Stimulated activated CD4-positive, alpha-beta T cell treated with anti-CD3 and anti-CD28 coated beads, Interleukin-4, amount 100 ng/mL, for 4 hours (primary cell): Measurements from ENCODE around the gene ZNF385D.

Experiments
- DNase-seq, 2 experiments: peaks; one replicate each; pipeline ENCODE4 v3.0.0-alpha.2; 2020

The ZNF385D gene, protein sequence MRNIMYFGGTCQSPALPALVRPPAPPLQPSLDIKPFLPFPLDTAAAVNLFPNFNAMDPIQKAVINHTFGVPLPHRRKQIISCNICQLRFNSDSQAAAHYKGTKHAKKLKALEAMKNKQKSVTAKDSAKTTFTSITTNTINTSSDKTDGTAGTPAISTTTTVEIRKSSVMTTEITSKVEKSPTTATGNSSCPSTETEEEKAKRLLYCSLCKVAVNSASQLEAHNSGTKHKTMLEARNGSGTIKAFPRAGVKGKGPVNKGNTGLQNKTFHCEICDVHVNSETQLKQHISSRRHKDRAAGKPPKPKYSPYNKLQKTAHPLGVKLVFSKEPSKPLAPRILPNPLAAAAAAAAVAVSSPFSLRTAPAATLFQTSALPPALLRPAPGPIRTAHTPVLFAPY

DNA sequence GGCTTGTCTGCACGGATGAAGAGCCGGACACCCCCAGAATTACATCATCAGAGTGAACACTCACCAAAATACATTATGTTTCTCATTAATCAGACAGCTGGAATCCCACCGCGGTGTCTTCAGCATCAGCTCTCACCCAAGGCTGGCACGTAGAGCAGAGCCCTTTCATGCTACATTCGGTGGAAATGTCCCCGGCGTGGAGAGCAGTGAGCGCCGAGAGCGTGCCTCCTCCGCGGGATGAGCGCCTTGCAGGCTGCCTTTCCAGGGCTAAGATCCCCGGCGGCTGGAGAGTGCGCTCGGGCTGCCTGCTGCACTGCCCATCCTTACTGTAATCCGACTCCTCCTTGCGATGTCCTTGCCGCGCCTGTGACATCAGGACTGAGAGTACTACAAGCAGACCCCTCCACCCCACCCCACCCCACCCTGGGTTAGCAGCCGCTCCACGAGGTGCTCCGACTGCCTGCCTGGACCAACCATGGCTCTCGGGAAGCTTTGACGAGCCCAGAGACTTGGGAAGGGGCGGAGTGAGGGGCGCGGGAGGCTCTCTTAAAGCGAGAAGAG, at the start of gene ZNF385D:
ZNF385D (minus strand) TSS at position 380 of the 561 bp plus-strand sequence; CDS start at position 86, 294 bp downstream.
- no peak for DNase-seq

DNA sequence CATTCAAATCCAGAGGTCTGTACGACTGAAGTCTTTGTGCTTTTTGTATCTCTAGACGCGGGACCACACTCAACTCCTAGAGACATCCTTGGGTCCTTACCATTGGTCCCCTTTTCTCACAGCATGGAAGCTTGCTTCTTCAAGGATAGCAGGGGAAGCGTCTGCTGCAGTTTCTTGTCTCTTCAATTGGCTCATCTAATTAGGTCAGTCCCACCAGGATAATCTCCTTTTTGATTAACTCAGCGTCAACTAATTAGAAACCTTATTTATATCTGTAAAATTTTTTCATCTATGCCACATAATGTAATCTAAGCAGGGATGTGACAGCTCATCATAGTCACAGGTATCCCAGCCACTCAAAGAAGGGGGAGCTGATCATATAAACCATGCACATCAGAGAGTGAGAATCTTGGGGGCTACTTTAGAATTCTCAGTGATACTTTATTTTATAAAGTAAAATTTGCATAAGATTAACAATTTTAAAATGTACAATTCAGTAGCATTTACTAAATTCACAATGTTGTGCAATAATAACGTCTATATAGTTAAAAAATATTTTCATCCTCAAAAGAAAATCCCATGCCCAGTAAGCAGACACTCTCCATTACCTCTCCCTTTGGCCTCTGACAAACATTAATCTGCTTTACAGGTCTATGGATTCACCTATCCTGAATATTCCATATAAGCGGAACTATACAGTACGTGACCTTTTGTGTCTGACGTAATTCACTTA, 47.5 kb upstream of the ZNF385D start:
- no peak for DNase-seq

DNA sequence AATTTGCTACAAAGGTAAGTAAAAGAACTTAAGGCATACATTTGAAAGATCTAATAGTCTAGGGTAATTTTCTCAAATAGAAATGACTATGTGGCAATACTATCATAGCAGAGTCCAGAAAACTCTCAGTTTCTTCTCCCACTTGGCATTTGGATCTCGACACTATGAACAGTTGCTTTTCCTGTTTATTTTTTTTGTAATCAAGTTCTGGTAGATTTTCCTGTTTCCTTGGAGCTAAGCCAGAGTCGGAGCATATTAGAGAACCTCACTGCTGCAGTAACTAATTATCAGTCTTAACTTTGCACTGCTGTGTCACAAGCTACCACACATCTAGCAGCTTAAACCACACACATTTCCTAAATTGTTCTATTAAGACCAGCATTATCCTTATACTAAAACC, 44.9 kb upstream of the ZNF385D start:
- DNase-seq = no peak

DNA sequence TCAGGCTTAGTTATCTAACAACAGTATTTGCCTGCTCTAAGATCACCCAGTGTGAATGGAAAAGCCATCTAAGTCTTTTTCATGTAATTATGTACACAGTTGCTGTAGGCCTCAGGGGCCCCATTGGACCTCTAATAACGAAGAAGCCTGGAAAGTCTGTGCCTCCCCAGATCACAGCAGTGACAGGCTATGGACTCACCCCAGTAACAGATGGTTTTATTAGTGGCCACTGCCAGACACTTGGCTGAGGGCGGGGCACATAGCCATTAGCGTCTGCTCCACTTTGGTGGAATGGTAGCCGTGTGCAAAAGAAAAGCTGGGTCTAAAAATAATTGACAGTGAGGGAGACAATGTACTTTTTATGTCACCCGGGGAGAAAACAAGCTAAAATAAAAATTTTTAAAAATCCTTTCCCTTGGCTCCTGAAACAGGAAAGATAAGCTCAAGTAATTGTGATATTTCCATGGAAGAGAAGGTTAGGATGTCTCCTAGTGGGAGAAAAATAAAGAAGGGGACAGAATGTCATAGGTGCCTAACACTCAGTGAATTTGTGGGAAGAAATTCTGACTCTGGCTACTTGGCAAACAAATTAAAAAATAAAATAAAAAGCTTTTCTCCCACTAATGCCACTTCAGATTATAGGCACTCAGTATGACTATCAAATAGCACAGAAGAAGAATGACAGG, 44.3 kb upstream of the ZNF385D start:
- DNase-seq = no peak

DNA sequence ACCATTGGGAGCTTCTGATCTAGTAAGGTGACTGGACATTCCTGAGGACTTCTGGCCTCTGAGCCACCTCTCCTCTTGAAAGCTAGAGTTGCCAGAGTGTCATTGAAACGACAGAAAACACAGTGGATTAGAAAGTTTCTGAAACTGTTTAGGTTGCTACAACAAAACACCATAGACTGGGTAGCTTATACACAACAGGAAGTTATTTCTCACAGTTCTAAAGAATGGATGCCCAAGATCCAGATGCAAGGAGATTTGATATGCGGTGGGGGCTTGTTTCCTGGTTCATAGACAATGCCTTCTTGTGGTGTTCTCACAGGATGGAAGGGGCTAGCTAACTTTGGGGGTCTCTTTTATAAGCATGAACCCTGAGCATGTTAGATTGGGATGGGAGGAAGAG, 43.3 kb upstream of the ZNF385D start:
- DNase-seq = no peak

DNA sequence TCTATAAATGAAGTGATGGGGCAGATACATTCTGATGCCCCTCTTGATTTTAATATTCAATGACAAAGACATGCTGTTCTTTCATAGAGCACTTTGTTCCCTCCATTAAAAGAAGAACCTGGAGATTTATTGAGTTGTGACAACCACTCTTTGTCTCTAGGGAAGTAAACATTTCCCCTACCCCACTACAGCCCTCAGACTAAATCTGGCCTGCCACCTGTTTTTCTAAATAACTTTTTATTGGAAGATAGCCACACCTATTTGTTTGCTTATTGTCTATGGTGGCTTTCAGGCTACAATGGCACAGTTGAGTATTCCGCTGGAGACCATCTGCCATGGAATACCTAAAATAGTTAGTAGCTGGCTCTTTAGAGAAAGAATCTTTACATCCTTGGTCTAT, 41.2 kb upstream of the ZNF385D start:
- no peak for DNase-seq

DNA sequence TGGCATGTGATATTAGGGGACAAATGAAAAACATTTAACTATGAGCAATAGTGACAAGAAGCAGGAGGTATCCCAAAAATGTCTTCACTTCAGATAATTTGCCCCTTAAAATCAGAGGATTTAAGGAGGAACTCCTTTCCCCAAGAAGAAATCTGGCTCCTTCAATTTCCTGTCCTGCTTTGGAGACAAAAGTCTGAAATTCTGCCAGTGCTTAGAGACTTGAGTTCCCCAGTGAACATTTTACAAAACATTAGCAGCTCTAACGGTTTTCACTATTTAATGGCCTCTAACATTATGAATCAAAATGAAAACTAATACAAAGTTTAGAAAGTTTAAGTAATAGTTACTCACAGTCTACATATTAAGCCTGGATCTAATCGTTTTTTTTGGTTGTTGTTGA, 40.3 kb upstream of the ZNF385D start:
- no peak for DNase-seq

DNA sequence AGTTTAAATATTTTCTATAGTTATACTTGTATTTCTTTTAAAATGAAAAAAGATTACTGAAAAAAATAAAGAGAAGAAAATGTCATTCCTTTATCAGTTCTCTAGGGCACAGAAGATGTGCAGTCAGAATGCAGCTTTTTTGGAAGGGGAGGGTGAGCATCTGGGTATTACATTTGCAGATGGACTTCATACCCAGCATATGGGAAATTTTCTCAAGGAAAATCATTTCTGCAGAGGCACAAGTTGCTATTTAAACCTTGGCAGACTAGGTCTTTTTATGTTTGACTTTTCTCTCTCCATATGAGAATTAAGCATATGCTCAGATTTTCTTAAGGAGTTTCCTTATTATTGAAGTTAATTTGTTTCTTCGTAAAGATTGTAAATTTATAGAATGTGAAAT, 39.5 kb upstream of the ZNF385D start:
- DNase-seq = no peak

DNA sequence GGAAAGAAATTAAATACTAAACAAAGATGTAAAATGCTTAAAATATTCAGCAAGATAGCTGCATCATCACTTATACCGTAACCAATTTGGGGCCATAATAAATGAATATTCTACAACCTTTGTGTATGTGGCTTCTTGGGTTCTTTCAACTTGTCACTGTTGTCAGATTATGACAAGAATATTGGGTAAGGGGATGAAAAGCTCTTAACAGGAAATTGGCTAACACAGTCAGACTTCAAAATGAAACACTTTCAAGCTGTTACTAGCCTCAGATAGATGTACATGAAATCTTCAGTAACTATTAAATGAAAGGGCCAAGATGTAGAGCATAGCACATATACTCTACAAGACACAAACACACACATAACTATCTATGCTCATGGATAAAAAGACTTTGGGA, 38.7 kb upstream of the ZNF385D start:
- DNase-seq = no peak

DNA sequence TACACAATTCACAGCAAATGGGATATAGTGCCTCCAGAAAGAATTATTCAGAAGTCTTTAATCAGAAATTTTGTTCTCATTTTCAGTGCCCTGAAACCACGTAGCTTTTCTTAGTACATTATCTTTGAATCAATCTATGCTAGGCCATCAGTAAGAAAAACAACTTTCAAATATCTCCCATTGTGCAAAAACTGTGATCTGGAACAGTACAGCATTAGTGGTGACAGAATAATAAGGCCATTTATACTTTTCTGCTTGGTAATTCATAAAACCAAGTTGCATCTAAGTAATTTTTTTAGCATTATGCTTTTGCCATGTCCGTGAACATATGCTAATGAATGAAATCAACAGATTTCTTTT, 35.4 kb upstream of the ZNF385D start:
- DNase-seq = no peak

DNA sequence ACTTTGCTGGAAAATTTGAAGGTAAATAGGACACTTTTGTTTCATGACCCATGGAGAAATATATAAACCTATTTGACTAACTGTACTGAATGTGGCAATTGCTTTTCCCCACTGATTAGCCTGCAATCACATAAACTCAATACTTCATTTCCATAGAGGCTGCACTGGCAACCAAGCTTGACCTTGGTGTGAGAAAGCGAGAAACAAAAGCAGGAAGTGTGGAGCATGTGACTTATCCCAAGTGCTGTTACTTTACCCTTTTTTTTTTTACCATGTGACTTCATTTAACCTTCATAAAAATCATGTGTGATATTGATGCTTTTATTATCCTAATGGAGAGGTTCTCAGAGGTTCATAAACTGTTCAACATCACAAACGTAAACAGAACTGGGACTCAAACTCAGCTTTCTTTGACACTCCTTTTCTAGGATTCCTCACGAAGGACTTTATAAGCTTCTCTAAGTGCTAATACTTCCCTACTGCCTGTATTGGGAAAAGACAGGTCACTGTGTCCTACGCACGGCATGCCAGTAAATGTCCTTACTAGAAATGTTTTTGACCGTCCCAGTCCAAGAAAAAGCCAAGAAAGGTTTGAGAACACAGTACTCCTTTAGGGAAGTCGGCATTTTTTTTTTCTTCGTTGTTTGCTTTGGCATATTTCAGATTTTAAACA, 34.9 kb upstream of the ZNF385D start:
- DNase-seq = no peak

DNA sequence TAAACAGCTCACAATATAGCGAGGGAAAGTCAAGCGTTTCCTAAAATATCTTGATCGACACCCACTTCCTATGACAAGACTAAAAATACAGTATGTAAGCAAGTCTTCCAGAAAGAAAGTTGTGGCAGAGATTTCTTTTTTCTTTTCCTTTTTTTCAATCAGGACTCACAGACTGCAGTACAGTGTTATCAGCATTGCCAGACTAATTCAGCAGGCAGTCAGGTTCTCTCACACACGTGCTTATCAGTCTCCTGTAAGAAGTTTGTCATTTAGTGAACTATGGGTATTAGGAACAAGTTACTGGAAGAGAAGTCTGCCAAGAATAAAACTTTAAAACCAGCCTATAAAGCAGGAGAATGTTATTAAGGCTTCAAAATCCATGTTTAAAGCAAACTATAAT, 32.8 kb upstream of the ZNF385D start:
- no peak for DNase-seq

DNA sequence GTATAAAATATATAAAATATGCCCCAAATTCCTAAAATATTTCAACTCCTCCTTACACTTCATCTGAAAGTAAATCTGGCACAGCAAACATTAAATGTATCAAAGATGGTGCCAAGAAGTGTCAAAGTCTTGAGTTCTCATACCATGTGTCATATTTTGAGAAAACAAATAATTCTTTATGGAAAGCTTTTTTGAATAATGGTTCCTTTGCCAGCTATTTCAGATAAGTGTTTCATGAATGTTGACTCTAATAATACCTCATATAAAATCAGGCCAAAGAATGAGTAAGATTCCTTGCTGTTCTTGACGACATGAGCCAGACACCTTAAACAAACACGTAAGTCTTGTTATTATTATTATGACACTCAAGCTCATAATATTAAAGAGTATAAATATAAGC, 30.3 kb upstream of the ZNF385D start:
- no peak for DNase-seq

DNA sequence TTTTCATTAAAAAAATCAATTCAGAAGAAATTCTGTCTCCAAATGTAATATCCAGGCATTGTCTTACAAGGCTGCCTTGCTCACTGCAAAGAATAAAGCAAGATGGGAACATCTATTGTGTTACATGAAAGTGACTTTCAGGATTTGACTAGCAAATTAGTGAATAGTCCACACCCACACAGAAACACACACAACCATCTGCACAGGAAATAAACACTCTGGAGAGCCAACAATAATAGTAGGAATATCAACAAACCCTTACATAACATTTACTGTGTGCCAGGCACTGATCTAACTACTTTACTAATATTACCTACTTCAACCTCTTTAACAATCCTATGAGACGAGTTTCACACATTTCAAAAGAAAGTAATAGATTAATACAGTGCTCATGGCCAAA, 28.9 kb upstream of the ZNF385D start:
- no peak for DNase-seq

DNA sequence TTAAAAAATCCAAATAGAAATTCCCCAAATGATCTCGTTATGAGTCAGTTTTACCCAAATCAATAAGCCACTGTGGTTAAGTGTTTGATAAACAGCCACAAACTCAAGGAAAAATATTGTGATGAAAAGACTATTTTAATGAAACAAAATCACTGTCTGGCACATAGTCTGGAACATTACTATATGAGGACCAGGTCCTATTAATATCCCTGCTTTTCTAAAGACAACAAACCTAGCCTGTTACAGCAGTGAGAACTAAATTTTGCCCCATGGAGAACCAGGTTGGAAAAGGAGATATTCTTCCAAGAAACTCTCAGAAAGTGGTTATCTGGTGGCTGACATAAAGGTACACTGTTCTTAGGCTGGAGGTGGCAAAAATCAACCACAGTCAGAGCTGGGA, 27.7 kb upstream of the ZNF385D start:
- no peak for DNase-seq

DNA sequence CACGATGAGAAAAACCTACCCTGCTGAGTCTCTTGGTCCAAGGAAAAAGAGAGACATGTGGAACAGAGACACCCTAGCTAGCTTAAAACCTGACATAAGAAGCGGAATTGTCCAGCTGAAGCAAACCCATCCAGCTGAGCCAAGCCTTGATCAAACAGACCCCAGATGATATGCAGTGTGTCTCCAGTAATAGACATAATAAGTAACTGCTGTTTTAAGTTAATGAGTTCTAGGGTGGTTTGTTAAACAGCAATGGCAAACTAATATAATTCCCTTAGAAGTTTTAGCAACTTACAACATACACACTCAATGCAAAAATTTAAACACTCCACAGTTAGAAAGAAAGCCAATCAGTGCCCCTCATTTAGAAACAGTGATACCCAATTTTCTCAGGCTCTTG, 26.8 kb upstream of the ZNF385D start:
- no peak for DNase-seq

DNA sequence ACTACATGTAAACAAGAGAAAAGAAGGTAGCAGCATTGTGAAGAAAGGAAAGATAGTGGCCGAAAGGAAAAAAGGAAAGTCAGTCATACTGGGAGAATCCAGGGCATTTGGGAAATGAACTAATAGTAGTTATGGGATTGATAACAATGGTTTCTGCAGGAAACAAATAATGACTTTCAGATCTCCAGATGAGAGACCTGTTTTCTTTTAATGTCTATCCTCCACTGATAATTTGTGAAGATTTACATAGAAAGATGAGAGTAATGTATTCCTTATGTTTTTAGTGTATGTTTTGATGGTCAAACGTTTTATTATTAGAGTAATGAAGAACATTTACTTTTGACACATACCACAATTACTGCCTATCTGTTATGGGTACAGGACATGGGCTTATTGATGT, 15.0 kb upstream of the ZNF385D start:
- DNase-seq = no peak

DNA sequence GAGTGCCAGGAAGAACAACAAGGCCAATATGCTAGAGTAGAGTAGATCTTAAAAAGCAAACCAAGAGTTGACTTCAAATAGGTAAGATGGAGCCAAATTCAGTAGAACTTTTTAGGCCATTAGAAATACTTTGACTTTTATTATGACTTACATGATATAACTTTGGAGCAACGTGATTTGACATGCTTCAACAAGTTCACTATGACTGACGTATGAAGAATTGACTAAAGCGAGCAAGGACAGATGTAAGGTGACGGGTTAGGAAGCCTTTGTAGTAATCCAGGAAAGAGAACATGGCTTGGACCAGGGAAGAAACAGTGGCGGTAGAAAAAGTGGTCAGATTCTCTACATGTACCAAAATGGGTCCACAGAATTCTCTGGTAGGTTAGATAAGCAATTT, 4.9 kb upstream of the ZNF385D start:
- no peak for DNase-seq

DNA sequence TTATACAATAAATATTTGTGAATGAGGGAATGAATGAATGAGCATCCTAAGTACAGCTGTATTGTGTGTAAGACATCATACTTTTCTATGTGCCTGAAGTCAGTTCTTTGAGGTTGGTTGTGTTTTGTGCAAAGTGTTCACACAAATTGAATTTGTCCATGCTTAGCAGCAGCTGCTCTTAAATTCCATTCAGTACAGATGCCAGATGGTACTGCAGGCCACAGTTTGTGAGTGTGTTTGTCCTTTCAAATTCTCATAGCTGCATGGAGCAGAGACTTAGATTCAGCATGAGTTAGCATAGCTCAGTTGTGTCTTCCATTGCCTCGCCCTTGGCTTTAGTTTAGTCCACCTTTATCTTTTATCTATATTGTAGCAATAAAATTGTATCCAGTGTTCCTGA, 3.8 kb upstream of the ZNF385D start:
- DNase-seq = no peak

DNA sequence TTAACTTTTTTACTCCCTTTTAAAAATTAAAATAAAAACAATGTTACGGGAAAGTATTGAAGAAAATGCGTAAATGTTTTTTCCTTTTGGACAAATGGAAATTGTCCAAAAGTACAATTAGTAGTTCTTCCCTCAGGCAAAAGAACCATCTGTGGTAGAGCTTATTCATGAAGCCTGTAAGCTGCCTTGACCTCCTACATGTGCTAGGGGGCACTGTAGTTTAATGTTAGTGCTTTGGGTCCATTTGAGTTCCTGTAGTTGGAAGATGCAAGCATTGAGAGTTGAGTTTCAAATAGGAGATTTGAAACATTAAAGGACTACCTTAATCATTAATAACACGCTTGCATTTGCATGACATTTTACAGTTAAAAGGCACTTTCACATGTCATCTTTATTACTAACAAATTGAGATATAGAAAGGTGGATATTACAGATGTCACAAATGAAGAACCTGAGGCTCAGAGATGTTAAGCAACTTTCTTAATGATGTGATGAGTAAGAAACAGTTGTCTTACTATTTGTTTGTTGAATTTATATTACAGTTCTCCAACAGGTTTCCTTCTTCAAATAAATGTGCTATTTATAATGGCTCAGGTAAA, 1.8 kb upstream of the ZNF385D start:
- DNase-seq = no peak

DNA sequence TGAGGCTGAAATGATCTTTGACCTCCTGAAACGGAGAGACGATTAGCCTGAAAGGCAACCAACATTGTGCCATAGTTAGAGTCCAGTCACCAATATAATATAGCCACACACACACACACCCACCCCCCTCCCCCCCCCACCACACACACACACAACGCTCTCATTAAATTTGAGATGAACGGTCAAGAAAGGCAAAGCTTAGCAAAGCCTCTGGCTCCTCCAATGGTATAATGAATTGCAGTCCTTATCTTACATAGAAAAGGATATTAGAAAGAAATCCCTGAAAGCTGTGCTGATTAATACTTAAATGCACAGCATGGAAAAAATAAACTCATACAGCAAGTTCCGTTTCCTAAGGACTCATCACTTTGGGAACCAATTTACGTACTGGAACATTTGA, 876 bp upstream of the ZNF385D start:
- DNase-seq = no peak

DNA sequence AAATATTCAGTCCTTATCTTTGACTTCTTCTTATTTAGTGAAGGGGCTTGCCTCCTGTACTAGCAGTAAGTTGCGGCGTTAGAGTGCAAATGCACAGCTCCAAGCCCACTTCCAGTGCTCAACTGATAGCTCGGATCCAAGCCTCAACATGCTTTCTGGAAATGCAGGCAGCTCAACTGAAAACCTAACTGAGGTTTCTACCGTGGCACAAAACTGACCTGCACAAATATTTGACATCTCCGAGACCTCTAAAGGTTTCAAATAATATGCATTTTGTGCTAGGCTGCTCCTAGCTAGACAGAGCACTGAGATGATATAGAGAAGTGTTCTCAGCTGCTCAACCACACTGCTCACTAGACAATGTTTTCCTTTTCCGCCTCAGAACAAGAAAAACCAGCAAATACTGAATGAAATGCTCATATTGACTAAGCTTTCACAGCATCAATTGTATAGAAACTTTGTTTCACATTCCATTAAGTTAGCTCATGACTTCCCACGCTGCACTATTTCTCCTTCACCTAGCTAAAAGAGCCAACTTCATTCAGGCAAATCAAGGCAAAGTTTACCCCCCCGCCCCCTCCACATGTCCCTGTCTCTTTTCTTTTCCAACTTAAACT, 822 bp downstream of the ZNF385D start:
- DNase-seq = no peak
